ENCODE measurements around the gene CACNA1S.
A peak's percentile ranks its signal among the peaks of the same experiment; 100 is the strongest.

CACNA1S gene

DNA sequence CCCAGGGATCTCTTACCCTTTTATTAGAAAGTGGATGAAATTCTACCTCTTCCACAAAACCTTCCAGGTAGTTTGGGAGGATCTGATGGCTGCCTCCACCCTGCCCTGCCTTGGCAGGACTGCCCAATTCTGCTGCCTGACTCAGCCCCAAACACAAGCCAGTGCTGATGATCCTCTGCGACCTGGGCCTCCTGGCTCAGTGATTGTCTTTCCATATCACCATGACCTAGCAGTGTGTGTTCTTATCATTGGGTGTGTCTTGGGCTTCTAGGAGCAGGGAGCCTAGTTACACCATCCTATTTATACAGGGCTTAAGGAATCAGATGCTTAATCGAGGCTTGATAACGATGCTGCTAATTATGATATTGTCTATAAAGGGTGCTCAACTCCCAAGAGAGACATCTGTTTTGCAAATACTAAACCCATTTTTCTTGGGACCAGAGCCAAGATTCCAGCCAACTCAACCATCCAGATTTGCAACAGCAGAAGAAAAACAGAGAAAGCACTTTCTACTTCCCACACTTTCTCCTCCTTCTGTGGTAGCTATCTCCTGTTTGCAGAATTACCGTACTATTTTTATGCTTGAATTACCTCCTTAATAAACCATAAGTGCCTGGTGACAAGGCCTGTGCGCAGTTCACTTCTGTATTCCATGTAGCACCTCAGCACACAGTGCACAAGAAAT is 52.2 kb downstream of the CACNA1S start:
- peak; percentile 12 for DNase-seq

DNA sequence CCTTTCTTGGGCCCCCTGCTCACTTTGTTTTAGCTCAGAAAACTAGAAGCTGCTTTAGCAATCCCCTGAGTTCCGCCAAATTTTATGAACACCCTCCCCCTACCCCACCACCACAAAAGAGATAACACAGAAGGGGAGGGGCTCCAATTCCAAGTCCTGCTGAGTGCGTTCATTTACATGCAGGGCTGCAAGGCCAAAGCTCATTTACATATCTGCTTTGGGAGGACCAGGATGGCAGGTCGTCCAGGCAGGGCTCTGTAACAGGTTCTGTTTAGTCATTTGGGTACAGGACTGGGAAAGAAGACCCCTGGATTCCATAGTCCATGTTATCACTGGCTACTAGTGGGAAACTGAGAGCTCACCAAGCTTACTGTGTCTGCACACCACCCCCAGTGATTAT is 52.8 kb downstream of the CACNA1S start:
- peak; percentile 85 for DNase-seq

DNA sequence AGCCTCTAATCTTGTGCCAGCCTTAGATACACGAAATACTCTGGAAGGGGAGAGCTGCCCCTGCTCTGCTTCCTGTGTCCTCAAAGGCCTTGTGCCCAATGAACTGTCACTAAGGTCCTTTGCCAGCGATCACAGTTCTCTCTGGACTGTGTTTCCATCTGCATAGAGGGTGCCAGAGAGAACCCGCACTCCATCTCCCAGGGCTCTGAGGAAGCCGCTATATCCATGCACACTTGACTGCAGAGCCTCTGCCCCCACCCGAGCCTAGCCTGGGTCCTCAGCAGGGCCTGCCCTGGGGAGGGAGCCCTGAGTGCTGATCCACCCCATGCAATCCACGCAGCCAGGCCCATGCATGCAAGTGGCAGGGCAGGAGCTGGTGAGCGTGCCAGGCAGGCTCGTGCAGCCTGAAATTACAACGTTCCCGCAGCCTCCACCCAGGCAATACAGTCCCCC is 58.1 kb downstream of the CACNA1S start:
- no peak for DNase-seq

DNA sequence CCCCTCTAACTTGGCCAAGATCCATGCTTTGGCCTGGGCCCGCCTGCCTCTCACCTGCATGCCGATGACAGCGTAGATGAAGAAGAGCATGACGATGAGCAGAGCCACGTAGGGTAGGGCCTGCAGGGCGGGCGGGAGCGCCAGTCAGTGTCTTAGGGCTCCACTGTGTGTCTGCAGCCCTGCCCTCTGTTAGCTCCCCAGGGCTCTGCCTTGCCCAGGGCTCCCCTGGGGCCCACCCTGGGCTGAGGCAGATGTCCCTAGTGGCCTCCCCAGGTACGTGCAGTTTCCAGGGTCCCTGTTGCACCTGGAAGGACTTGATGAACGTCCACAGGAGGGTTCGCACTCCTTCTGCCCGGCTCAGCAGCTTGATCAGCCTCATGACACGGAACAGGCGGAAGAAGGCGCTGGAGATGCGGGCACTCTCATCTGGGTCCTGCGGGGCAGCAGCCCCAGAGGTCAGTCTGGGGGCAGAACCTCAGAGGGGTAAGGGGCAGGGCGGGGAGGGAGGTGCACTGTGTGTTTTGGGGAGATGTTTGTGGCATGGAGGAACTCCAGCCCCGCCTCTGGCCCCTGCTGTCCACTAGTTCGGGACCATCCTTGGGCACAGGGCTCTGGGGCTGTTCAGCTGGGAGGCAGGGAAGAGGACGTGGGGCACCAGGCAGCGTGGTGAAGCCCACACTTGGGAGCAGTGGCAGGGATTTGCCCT is 58.9 kb downstream of the CACNA1S start:
- DNase-seq = no peak

DNA sequence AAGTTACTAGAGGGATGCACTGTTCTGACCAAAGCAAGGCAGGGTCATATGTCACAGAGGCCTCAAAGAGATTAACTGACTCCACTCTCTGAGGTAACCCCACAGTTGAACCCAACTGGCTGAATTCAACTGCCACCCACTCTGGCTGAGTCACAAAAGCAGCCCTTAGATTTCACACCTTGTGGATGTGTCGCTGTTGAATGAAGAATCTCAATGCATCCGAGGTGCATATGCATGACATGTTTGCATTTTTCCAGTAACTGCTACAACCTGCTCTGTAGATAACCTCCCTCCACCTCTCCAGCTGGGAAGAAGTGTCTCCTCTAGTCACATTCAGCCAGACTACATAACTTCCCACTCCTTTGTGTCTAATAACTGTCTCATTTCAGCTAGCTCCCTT is 60.8 kb downstream of the CACNA1S start:
- DNase-seq = no peak

DNA sequence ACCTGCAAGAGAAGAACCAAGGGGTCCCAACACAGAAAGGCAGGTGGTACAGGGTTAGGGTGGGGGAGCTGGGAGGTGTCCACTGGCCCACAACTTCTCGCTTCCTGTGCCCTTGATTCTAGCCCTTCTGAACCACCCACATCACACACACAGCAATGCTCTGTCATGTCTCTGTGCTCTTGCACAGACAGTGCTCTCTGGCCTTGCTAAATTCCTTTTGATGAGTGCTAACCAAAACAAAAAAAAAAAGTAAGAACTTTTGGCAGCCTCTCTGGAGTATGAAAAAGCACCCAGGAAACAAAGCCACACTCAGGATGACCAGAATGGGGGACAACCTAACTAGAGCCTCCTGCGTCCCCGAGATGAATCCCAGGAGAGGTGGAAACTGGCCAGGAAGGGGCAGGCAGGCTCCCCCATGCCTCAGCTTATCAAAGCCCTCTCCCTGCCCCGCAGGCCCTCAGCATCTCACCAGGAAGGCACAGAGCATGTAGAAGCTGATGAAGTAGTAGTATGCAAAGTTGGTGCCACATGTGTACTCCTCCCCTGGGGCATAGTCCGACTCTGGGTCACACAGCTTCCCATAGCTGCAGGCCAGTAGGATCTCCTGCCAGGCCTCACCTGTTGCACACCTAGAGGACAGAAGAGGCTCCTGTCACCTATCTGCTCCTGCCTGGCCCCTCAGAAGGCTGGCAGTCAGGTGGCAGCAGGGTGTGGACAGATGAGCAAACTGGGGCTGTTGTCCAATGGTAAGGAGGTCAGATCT is 61.5 kb downstream of the CACNA1S start:
- DNase-seq = no peak

DNA sequence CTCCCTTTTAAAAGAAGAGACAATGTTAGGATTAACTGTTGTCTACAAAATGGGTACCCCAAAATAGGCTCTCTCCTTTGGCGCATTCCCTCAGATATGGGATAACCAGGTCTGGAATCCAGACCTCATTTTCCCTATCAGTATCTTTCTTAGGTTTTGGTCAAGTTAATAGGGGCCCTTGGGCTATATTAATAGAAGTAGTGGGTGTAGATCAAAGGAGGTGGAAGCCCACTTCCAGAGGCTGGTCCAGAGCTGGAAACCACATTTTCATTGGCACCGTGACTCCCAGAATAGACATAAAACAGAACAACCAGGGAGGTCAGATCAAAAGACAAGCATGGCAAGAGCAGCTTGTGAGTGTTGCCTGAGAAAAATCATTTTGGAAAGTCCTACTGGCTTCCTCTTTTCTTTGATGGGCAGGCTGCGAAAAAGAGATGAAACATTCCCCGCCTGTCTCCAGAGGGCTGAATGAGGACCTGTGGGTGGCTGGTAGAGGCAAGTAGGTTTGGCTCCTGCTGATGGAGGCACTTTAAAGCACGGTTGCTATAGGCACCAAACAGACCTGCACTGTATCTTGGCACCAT is 62.9 kb downstream of the CACNA1S start:
- DNase-seq = peak; percentile 25

DNA sequence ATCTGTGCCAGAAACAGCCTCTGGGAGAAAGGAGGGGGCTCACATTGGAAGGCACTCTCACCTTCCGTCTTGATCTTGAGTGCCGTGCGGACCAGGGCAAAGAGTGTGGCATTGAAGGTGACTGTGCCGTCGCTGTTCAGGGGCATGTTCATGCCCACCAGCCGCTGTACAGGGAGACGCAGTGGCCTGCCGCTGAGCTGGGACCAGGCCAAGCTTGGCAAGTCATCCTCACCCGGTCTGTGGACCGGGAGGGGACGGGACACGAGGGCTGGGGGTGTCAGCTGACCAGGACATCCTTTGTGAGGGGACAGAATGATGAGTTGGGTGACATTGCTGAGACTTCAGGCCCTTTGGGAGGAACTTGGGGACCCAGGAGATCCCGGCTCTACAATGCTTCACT is 63.7 kb downstream of the CACNA1S start:
- DNase-seq = no peak

DNA sequence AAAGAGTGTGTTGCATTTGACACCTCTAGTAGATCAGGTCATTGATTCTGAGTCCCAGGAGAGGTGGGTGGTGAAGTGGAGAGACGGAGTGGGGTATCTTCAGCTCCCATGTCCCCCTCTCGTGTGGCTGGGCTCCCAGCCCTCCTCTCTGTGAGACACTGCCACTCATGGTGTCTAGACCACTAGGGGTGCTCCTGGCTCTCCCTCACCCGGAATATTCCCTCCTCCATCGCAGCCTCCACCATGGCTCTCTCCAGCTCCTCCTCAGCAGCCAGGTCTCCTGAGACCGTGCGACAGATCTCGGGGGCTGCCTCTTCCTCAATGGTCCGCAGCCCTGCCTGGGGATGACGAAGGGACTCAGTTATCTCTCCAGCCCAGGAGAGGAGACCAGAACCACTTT is 68.1 kb downstream of the CACNA1S start:
- no peak for DNase-seq

DNA sequence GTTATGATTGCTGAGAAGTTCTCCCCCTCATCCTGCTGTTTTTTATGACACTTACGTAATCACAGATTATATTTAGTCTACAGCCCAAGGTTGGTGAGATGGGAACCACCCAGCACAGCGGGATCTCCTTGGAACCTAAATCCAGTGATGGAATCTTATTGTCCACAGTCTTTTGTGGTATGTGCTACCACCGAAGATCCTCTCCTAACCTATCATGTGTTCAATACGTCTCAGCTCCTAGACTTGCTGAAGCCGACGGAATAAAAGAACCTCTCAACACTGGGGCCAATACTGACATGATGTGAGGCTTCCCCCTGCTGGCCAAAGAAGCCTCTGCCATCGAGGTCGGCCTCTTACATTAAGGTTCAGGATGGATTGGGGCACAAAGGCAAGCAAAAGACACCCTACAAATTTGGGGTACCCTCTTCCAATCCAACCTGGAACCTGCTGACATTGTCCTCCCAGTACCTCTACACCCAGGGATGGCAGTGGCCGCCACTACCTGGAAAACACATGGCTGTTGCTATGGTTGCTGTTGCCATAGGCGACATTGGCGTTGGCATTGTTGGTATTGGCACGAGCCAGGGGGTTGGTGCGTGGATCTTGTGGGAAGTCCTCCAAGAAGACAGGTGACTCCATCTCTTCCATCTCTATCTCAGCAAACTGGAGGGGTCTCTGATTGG is 69.3 kb downstream of the CACNA1S start:
- peak; percentile 78 for DNase-seq

DNA sequence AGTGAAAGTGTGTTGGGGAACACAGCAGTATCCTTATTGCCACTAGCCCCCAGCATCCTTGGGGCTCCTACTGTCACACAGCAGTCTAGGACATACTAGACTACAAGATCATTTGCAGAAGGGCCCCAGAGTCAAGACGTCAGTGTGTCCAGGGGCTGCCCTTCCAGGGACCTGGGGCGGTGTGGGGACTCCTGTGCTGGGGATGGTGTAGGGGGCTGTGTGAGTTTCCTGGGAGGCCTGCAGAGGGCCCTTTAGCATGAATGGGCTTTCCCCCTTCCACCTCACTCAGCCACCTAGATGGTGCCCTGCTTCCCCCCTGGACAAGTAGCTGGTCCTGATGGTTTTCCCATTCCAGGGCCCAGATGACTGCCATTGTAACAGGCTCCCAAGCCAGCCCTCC is 71.2 kb downstream of the CACNA1S start:
- DNase-seq = no peak

DNA sequence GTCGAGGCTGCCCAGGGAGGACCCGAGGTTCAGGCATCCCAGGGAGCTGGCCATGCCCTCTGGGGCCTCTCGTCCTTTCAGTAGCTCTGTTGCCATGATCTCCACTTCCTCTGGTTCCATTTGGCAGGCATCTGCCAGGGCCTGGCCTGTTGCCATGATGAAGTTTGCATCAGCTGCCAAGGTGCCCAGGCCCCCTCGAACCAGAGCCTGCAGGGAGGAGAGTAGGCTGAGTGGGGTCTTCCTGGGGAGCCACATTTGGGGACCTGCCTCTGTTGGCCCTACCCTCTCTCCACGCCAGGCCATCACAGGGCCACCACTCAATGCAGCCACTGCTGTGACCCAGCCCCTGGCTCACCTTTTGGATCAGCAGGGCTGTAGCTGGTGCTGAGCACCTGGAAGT is 72.3 kb downstream of the CACNA1S start:
- DNase-seq = no peak

DNA sequence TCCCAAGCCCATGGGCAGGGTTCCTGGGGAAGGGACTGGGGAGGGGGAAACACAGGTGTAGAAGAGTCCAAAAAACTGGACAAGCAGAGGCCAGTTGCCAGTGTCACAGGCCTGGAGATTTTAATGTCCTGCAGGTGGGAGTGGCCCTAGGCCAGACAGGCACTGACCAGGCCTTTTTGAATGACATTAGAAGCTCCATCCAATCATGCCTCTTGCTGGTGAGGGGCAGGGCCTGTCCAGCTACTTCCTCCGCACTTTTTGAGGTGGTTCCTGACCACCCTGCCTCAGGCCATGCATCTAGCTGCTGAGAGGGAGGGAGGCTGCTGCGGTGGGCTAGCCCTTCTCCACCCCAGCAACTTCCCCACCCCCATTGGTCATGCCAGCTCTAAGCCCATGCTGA is 72.8 kb downstream of the CACNA1S start:
- no peak for DNase-seq

DNA sequence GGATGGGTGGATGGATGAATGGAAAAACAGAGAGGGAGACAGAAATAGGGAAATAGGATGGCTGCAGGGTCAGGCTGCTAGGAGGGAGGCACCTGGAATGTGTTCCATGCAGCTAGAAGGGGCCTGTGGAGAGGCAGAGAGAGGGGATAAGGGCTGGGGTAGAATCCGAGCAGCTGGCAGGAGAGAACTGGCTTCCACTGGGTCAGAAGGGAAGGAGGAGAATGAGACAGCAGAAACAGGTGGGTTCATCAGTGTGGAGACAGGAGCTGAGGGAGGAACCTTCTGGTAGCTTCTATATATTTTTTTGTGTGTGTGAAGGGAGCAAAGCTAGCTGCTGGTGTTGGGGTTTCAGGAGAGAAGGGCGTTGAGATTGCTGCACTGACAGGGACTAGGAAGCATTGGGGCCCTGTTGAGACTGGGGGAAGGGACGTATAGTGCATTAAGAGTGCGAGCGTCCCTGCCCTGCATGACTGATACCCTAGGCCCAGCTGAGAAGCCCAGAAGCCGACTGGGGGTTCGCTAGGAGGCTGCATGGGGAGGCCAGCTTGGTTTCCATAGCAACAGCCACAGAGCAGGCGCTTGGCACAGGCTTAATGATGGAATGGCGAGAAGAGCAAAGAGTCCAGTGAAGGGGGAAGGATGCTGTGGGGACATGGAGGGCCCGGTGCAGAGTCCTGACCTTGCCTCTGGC is 73.9 kb downstream of the CACNA1S start:
- no peak for DNase-seq

DNA sequence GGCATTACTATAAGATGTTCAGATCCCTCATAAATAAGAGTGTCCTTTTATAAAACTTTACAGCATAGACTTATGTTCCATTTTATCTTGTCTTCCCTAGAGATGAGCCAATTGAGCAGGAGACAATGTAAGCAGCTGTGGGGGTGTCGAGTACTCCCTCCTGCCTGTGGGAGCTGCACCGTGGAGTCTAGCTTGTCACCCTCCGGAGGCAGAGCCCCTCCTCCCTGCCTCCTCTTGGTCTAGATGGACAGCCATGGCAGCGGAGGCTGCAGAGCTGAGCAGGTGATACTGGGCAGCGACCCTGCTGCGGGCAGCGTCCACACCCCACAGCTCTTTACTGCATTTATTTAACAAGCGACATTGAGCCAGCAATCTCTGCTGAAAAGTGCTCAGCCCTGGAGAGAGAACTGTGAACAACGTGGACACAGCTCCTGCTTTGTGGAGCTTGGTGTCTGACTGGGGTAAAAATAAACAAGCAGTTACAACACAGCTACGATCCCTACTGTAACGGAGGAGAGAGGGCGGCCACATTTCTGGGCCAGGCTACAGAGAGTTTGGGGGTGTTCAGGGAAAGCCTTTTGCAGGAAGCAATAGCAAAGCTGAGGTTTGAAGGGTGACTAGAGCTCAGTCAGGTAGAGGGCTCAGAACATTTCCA is 75.9 kb downstream of the CACNA1S start:
- no peak for DNase-seq

DNA sequence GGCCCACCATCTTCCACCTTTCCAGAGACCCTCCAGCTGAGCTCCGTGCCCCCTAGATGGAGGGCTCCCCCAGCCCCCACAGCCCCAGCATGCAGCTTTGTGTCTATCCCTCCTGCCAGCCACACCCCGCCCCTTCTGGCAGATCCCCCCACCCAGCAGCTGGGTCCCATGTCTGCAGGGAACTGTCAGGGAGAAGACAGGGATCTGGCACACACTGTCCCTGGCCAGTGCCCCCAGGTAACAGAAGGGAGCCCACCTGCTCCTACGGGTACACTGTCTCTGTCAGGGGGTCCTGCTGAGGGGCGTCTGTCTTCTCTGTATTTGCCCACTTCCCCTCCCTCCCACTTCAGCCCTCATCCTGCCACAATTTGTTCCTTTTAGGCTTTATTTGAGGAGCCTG is 77.6 kb downstream of the CACNA1S start:
- no peak for DNase-seq

DNA sequence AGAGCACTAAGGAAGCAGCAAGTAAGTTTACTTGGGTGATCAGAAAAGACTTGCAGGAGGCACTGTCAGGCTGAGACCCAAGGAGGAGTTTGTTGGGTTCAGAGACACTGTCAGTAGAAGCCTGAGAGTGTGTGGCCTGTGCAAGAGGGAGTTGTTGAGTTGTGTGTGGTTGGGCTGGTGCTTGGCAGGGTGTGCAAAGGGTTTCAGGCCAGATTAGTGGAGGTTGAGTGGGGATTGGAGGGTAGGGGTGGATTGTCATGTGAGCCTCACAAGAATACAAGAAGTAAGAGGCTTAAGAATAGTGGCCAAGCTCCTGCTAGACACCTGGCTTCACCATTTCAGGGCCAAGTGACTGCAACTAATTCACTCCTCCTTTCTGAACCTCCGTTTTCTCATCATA is 79.8 kb downstream of the CACNA1S start:
- no peak for DNase-seq

DNA sequence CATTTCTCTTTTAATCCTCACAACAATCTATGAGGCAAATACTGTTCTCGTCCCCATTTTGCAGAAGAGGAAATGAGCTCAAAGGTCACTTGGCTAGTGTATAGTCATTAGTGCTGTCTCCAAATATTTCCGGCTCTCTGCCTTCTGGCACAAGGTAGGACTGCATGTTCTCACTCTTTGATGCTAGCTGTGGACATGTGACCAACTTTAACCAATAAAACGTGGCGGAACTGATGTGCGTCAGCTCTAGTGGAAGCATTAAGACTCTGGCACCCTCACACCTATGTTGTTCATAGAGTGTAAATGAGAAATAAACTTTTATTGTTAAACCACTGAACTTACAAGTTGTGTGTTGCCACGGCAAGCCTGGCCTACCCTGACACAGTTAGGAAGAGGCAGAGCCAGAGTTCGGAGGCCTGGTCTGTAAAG is 83.8 kb downstream of the CACNA1S start:
- no peak for DNase-seq

DNA sequence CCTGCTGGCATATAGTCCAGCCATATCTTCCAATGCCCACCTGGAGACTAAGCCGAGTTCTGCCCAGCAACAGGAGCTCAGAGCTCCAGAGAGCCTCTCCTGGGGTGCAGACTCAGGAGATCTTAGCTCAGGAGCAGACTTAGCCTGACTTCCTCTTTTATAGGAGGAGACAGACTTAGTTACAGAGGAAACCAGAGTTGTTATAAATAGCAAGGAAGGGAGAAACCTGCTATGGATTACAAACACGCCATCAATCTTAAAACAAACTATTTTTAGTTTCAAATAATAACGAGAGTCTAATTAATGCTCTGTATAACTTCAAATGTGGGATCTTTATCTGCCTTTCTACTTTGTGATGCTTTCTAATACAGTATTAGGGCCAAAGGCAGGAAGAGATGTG is 85.4 kb downstream of the CACNA1S start:
- DNase-seq = peak; percentile 73

DNA sequence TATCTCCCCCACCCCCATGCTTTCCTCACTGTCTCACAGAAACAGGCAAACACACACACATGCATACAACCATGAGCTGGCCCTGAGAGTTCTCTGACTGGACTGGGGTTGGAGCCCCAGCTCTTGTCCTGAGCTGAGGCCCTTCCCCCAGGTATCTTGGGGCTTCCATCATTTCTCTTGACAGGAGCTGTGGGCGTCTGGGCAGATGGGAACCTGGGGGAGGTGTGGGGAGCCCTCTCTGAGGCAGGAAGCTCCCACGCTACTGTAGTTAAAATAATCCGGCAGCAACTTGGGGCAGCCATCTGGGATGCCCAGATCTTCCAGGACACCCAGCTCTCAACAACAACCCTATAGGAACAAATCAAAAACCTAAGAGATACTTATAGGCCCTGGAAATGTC is 86.0 kb downstream of the CACNA1S start:
- no peak for DNase-seq

DNA sequence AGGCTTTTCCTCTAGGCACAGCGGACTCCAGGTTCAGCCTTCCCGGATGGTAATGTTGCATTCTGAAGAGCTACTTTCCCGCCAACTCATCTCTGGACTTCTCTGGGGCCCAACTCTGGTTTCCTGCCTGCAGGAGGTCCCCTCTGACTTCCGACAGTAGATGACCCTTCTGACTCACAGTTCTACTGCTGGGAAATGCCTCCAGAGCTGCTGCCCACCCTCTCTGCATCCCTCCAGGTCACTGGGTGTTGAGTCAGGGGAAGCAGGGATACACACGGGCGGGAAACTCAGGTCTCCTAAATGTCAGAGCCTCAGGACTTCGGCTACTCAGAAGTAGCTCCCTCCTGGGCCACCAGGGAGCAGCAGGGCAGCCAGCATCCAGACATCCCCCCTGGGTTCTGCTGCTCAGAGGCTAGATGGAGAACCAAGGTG is 86.6 kb downstream of the CACNA1S start:
- DNase-seq = peak; percentile 29

DNA sequence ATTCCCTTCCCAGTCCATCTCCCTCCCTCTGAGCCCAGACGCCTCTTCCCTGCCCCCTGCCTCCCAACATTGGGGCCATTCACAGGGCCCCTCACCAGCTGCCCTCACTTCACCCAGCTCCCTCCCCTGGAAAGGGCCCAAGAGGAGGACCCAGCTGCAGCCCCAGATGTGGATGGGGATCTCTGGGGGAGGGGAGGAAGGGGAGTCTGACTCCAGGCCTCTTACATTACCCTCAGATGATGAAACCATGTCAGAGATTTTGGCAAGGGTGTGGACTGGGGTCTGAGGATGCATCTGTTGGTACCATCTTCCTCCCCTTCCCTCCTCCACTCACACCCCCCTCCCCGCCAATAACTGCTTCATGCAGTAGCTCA is 87.6 kb downstream of the CACNA1S start:
- no peak for DNase-seq
